Skeletal muscle tissue (tissue), 4 donors: Measurements from ENCODE around the gene GOLGA6L7. TPM values are rescaled to one million over a fixed set of nuclear protein-coding genes. Genes with fewer than 3 reads are reported as not detected.
"Not testable (repeated sequence)": the region's sequence is repeated elsewhere in the genome, so short reads cannot be mapped to it uniquely, and the experiment has no call there.

Experiments used
- H3K27ac ChIP-seq: one replicate; pipeline ENCODE4 v1.7.0; 2013; ENCODE audit warnings: mild to moderate bottlenecking, low read depth, low read length, inconsistent platforms
- H3K27me3 ChIP-seq, 3 donors: one replicate each; pipeline ENCODE4 v1.7.0; 2013; ENCODE audit warnings: low read length in 3 of 3; ENCODE audit not compliant: control insufficient read depth in 3 of 3, insufficient read depth in 3 of 3
- H3K36me3 ChIP-seq, 3 donors: one replicate each; pipeline ENCODE4 v1.7.0; 2013; ENCODE audit warnings: low read length in 3 of 3; ENCODE audit not compliant: control insufficient read depth in 3 of 3, insufficient read depth in 3 of 3
- H3K4me1 ChIP-seq, 3 donors: one replicate each; pipeline ENCODE4 v1.7.0; 2013; ENCODE audit warnings: low read length in 3 of 3, mild to moderate bottlenecking in 3 of 3; ENCODE audit not compliant: control insufficient read depth in 3 of 3, insufficient read depth in 3 of 3
- H3K4me3 ChIP-seq, 3 donors: one replicate each; pipeline ENCODE4 v1.7.0; 2013; ENCODE audit warnings: low read length in 3 of 3
- H3K9ac ChIP-seq, 3 donors: one replicate each; pipeline ENCODE4 v1.7.0; 2013; ENCODE audit warnings: low read length in 3 of 3, mild to moderate bottlenecking in 3 of 3, moderate library complexity in 2 of 3, low read depth in 1 of 3
- H3K9me3 ChIP-seq, 3 donors: one replicate each; pipeline ENCODE4 v1.7.0; 2013; ENCODE audit warnings: low read length in 3 of 3; ENCODE audit not compliant: control insufficient read depth in 3 of 3
- total RNA-seq: library from RNA; depleted of rRNA; stranded (reverse); fragments of >200 nt; gene quantifications from one replicate; pipeline ENCODE4 v1.2.3, GENCODE V29; 2014
- donor health status: Osteomylitis.

GOLGA6L7 gene
- not detected for total RNA-seq

- H3K36me3 ChIP-seq, H3K9me3 ChIP-seq, H3K27me3 ChIP-seq, H3K27ac ChIP-seq, H3K4me3 ChIP-seq, H3K9ac ChIP-seq, H3K4me1 ChIP-seq: not testable (repeated sequence)
Observed at GRCh38 chr15:28848521-28848920, at the start of gene GOLGA6L7. Gene GOLGA6L7 (minus strand): TSS chr15:28848644. CDS start chr15:28848549, 95 bp downstream.

GRCh38 chr15:28897861-28898585 is 49.6 kb upstream of the GOLGA6L7 start:
- no peaks in the 10 kb centered on the region for H3K9me3 ChIP-seq
- peaks cover 0 to 15% (median 3%) of the 10 kb centered on the region in 3 donors for H3K27me3 ChIP-seq
- H3K36me3 ChIP-seq, result no peaks in the 10 kb centered on the region
- H3K4me1 ChIP-seq, result no peaks in the 10 kb centered on the region
- no peak overlapping the region for H3K9ac ChIP-seq
- H3K4me3 ChIP-seq, result no peak overlapping the region
- H3K27ac ChIP-seq, result no peak overlapping the region

GRCh38 chr15:28896951-28897350 is 48.5 kb upstream of the GOLGA6L7 start:
- peaks cover 0 to 15% (median 3%) of the 10 kb centered on the region in 3 donors for H3K27me3 ChIP-seq
- no peak overlapping the region for H3K27ac ChIP-seq
- H3K4me1 ChIP-seq, result no peaks in the 10 kb centered on the region
- H3K4me3 ChIP-seq, result no peak overlapping the region
- no peaks in the 10 kb centered on the region for H3K36me3 ChIP-seq
- no peaks in the 10 kb centered on the region for H3K9me3 ChIP-seq
- H3K9ac ChIP-seq, result no peak overlapping the region

GRCh38 chr15:28895566-28895965 is 47.1 kb upstream of the GOLGA6L7 start:
- H3K36me3 ChIP-seq, result no peaks in the 10 kb centered on the region
- H3K27me3 ChIP-seq, result peaks cover 0 to 5% (median 0%) of the 10 kb centered on the region in 3 donors
- no peak overlapping the region for H3K4me3 ChIP-seq
- H3K9ac ChIP-seq, result no peak overlapping the region
- no peaks in the 10 kb centered on the region for H3K9me3 ChIP-seq
- H3K4me1 ChIP-seq, result no peaks in the 10 kb centered on the region
- no peak overlapping the region for H3K27ac ChIP-seq

- H3K27me3 ChIP-seq, result peaks cover 0 to 6% (median 0%) of the 10 kb centered on the region in 3 donors
- no peaks in the 10 kb centered on the region for H3K36me3 ChIP-seq
- H3K9me3 ChIP-seq, result no peaks in the 10 kb centered on the region
- no peak overlapping the region for H3K9ac ChIP-seq
- H3K4me3 ChIP-seq, result no peak overlapping the region
- no peaks in the 10 kb centered on the region for H3K4me1 ChIP-seq
- no peak overlapping the region for H3K27ac ChIP-seq
Observed at GRCh38 chr15:28895146-28895545, 46.7 kb upstream of the GOLGA6L7 start.

- Histone ChIP-seq H3K36me3 (no peaks in the 10 kb centered on the region), H3K4me1 (no peaks in the 10 kb centered on the region), H3K9ac (no peak overlapping the region), H3K9me3 (no peaks in the 10 kb centered on the region), H3K27ac (no peak overlapping the region), H3K27me3 (peaks cover 0 to 8% (median 0%) of the 10 kb centered on the region in 3 donors), H3K4me3 (no peak overlapping the region)
Observed at GRCh38 chr15:28894631-28895030, 46.2 kb upstream of the GOLGA6L7 start.

GRCh38 chr15:28892789-28893610 is 44.6 kb upstream of the GOLGA6L7 start:
- H3K27ac ChIP-seq, result no peak overlapping the region
- H3K4me3 ChIP-seq, result no peak overlapping the region
- peaks cover 0 to 20% (median 0%) of the 10 kb centered on the region in 3 donors for H3K27me3 ChIP-seq
- H3K9ac ChIP-seq, result no peak overlapping the region
- H3K9me3 ChIP-seq, result no peaks in the 10 kb centered on the region
- H3K36me3 ChIP-seq, result no peaks in the 10 kb centered on the region
- H3K4me1 ChIP-seq, result no peaks in the 10 kb centered on the region

GRCh38 chr15:28891588-28891987 is 43.1 kb upstream of the GOLGA6L7 start:
- Histone ChIP-seq H3K27me3 (peaks cover 6 to 34% (median 10%) of the 10 kb centered on the region in 3 donors), H3K36me3 (no peaks in the 10 kb centered on the region), H3K9ac (no peak overlapping the region), H3K4me1 (no peaks in the 10 kb centered on the region), H3K4me3 (no peak overlapping the region), H3K9me3 (no peaks in the 10 kb centered on the region), H3K27ac (no peak overlapping the region)

- Histone ChIP-seq H3K4me1 (no peaks in the 10 kb centered on the region), H3K36me3 (no peaks in the 10 kb centered on the region), H3K27ac (no peak overlapping the region), H3K27me3 (peaks cover 6 to 35% (median 12%) of the 10 kb centered on the region in 3 donors), H3K9ac (no peak overlapping the region), H3K9me3 (no peaks in the 10 kb centered on the region), H3K4me3 (no peak overlapping the region)
Observed at GRCh38 chr15:28890711-28891495, 42.5 kb upstream of the GOLGA6L7 start.
